Measurements from ENCODE around the gene STXBP6. TPM values are rescaled to one million over a fixed set of nuclear protein-coding genes. Genes with fewer than 3 reads are reported as not detected.

STXBP6 gene
- total RNA-seq, 1 experiment from 2014 or later, result 0.27 TPM

DNA sequence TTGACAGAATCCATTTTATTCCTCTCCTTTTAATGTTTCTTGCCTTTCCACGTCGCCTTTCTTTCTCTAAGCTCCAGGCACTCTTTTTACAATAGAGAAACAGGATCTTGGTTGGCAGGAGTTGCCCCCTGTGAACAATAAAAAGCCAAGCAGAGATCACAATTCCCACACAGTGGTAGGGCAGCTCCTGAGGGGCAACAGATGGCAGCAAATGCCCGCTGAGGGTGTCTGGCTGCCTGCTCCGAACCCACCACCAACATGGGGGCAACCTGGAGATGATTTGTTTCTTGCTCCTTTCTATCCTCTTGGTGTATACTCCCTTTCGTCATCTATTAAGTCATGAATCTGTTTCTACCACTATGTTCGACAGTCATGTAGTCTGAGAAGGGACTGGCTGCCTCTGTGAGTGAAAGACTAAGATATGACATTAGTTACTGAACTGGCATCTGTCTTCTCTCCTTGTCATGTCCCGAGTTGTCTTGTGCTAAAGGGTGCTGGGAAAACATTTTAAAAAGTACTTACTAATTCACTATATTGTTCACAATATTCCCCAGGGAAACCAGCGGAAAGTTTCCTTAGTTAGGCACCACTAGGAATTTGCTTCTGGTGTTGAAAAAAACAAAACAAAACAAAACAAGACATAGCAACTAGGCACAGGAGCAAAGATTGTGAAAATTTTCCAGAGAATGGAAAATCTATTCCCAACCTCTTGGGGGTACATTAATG, 170.1 kb downstream of the STXBP6 start (continued):
- TF ChIP-seq, protein P1, sequence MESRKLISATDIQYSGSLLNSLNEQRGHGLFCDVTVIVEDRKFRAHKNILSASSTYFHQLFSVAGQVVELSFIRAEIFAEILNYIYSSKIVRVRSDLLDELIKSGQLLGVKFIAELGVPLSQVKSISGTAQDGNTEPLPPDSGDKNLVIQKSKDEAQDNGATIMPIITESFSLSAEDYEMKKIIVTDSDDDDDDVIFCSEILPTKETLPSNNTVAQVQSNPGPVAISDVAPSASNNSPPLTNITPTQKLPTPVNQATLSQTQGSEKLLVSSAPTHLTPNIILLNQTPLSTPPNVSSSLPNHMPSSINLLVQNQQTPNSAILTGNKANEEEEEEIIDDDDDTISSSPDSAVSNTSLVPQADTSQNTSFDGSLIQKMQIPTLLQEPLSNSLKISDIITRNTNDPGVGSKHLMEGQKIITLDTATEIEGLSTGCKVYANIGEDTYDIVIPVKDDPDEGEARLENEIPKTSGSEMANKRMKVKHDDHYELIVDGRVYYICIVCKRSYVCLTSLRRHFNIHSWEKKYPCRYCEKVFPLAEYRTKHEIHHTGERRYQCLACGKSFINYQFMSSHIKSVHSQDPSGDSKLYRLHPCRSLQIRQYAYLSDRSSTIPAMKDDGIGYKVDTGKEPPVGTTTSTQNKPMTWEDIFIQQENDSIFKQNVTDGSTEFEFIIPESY (IDR thresholded peaks at IDR 0.05; ENCODE audit: extremely low read depth, insufficient replicate concordance, low read length), result no peak

DNA sequence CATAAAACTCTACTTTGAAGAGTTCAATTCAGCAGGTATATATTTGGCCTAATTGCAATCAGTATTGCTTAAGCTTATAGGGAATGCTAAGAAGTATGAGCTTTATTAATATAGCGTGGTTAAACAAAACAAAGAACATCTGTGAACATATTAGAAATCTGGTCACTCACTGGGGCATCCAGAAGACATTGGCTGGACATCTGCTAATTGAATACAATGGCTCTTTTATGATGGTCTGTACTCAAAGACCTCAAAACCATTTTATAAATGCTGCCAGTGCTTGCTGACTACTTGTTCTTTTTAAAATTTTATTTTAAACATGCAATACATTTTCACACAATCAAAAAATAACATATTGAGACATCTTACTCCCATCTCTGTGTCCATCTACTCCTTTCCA, 173.0 kb downstream of the STXBP6 start:
- Histone ChIP-seq H3K9me3 (ENCODE audit: control insufficient read depth in 1 of 2, insufficient read depth in 1 of 2, low read depth in 1 of 2, low read length in 2 of 2) (peaks cover 0 to 12% of the 10 kb centered on the region in 2 experiments; a peak in 2 of 4 replicates), H3K4me2 (ENCODE audit: low read length) (no peak overlapping the region), H3K9me2 (ENCODE audit: insufficient read depth) (no peaks in the 10 kb centered on the region), H3K27ac (ENCODE audit: low read depth, low read length) (no peak overlapping the region), H4K20me1 (ENCODE audit: insufficient read depth) (no peaks in the 10 kb centered on the region), H3K27me3 (ENCODE audit: insufficient read depth, low read length) (no peaks in the 10 kb centered on the region), H3K79me2 (ENCODE audit: insufficient read depth, low read length) (no peaks in the 10 kb centered on the region), H2AFZ (ENCODE audit: low read depth, low read length, poor library complexity, severe bottlenecking) (no peak overlapping the region), H3K36me3 (ENCODE audit: control insufficient read depth in 1 of 2, insufficient read depth in 2 of 2, low read length in 2 of 2) (no peaks in the 10 kb centered on the region), H3K4me1 (ENCODE audit: control insufficient read depth in 1 of 2, insufficient read depth in 2 of 2, low read length in 2 of 2) (no peaks in the 10 kb centered on the region), H3K9ac (ENCODE audit: low read length) (no peak overlapping the region), H3K4me3 (replicated peaks in 1 of 2; ENCODE audit: low read depth in 1 of 2, low read length in 2 of 2) (no peak overlapping the region)
- ChIA-PET POLR2A (no interaction called here), CTCF (no interaction called here), RAD21 (ENCODE audit: low non-redundant PET in 1 of 2, low total read pairs in 2 of 2, uncharacterized antibody in 2 of 2, unreplicated experiment in 2 of 2) (no interaction called here)
- intact Hi-C loops (cut with micrococcal nuclease), result no loop called here
- no peak for ATAC-seq
- BruUV-seq (replicated peaks), result no TSS peak
- TF ChIP-seq, protein P2, sequence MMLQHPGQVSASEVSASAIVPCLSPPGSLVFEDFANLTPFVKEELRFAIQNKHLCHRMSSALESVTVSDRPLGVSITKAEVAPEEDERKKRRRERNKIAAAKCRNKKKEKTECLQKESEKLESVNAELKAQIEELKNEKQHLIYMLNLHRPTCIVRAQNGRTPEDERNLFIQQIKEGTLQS (IDR thresholded peaks at IDR 0.05), result no peak
- TF ChIP-seq CEBPB (IDR thresholded peaks at IDR 0.05; ENCODE audit: low read depth), result no peak
- TF ChIP-seq EZH2 (IDR thresholded peaks at IDR 0.05), result no peak
- TF ChIP-seq SRF (IDR thresholded peaks at IDR 0.05; ENCODE audit: low read depth), result no peak
- no peak for TF ChIP-seq JUND (IDR thresholded peaks at IDR 0.05)
- no peak for TF ChIP-seq ZFX (IDR thresholded peaks at IDR 0.05)
- no peak for TF ChIP-seq FOSL1 (IDR thresholded peaks at IDR 0.05; ENCODE audit: low read depth)
- TF ChIP-seq EZH2phosphoT487 (IDR thresholded peaks at IDR 0.05; ENCODE audit: borderline replicate concordance), result no peak
- TF ChIP-seq EGR1 (IDR thresholded peaks at IDR 0.05; ENCODE audit: low read depth), result no peak
- TF ChIP-seq CBX3 (IDR thresholded peaks at IDR 0.05; ENCODE audit: low read depth), result no peak
- no peak for TF ChIP-seq YY1 (IDR thresholded peaks at IDR 0.05; ENCODE audit: extremely low read depth, insufficient replicate concordance, low read depth, low read length)
- TF ChIP-seq RAD21 (IDR thresholded peaks at IDR 0.05; ENCODE audit: low read depth), result no peak
- TF ChIP-seq, protein P3, sequence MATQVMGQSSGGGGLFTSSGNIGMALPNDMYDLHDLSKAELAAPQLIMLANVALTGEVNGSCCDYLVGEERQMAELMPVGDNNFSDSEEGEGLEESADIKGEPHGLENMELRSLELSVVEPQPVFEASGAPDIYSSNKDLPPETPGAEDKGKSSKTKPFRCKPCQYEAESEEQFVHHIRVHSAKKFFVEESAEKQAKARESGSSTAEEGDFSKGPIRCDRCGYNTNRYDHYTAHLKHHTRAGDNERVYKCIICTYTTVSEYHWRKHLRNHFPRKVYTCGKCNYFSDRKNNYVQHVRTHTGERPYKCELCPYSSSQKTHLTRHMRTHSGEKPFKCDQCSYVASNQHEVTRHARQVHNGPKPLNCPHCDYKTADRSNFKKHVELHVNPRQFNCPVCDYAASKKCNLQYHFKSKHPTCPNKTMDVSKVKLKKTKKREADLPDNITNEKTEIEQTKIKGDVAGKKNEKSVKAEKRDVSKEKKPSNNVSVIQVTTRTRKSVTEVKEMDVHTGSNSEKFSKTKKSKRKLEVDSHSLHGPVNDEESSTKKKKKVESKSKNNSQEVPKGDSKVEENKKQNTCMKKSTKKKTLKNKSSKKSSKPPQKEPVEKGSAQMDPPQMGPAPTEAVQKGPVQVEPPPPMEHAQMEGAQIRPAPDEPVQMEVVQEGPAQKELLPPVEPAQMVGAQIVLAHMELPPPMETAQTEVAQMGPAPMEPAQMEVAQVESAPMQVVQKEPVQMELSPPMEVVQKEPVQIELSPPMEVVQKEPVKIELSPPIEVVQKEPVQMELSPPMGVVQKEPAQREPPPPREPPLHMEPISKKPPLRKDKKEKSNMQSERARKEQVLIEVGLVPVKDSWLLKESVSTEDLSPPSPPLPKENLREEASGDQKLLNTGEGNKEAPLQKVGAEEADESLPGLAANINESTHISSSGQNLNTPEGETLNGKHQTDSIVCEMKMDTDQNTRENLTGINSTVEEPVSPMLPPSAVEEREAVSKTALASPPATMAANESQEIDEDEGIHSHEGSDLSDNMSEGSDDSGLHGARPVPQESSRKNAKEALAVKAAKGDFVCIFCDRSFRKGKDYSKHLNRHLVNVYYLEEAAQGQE (IDR thresholded peaks at IDR 0.05; ENCODE audit: low read depth), result no peak
- TF ChIP-seq SP1 (IDR thresholded peaks at IDR 0.05; ENCODE audit: low read depth), result no peak
- no peak for DNase-seq (ENCODE audit: low read depth, low spot score)

Data from HCT116 (cell line).